Measurements from ENCODE around the gene OSER1.

DNA sequence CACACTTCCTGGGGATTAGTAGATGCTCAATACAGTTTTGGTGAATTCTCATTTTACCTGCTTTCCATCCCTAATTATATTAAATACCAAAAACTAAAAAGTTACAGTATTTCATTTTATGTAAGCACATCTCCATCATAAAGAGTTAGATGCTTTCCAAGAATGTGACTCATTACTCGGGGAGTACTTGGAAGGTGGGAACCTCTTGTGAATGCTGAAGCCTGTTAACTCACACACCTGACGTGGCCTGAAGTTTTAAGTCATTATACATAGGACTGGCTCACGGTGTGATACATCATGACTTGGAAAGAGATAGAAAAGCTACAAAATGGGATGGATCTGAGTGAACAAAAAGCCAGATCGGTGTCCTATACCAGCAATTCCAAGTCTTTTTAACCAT lies 2.2 kb upstream of the OSER1 start:
- TF ChIP-seq ZFX (CRISPR knock-in tag; IDR thresholded peaks at IDR 0.05) (no peak), BACH1 (tag; IDR thresholded peaks at IDR 0.05) (no peak), SPI1 (IDR thresholded peaks at IDR 0.05; ENCODE audit: borderline replicate concordance, low read depth, low read length) (no peak), EZH2 (IDR thresholded peaks at IDR 0.05; ENCODE audit: borderline replicate concordance, low read depth, low read length) (no peak), MYBL2 (IDR thresholded peaks at IDR 0.05; ENCODE audit: low read depth) (no peak), MYBL2 (CRISPR knock-in tag; IDR thresholded peaks at IDR 0.05; ENCODE audit: borderline replicate concordance) (no peak), ZNF24 (IDR thresholded peaks at IDR 0.05) (no peak), CAMTA2 (CRISPR knock-in tag; conservative IDR thresholded peaks at IDR 0.05) (no peak), ZNF324 (CRISPR knock-in tag; IDR thresholded peaks at IDR 0.05) (no peak), ZNF311 (CRISPR knock-in tag; IDR thresholded peaks at IDR 0.05) (no peak), POLR2AphosphoS5 (IDR thresholded peaks at IDR 0.05; ENCODE audit: control insufficient read depth, insufficient read depth, low read depth, low read length) (no peak), KLF16 (IDR thresholded peaks at IDR 0.05) (no peak), ZZZ3 (IDR thresholded peaks at IDR 0.05) (no peak)
- TF ChIP-seq, protein P1, sequence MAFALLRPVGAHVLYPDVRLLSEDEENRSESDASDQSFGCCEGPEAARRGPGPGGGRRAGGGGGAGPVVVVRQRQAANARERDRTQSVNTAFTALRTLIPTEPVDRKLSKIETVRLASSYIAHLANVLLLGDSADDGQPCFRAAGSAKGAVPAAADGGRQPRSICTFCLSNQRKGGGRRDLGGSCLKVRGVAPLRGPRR (CRISPR knock-in tag; IDR thresholded peaks at IDR 0.05) = no peak
- TF ChIP-seq, protein P2, sequence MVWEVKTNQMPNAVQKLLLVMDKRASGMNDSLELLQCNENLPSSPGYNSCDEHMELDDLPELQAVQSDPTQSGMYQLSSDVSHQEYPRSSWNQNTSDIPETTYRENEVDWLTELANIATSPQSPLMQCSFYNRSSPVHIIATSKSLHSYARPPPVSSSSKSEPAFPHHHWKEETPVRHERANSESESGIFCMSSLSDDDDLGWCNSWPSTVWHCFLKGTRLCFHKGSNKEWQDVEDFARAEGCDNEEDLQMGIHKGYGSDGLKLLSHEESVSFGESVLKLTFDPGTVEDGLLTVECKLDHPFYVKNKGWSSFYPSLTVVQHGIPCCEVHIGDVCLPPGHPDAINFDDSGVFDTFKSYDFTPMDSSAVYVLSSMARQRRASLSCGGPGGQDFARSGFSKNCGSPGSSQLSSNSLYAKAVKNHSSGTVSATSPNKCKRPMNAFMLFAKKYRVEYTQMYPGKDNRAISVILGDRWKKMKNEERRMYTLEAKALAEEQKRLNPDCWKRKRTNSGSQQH (CRISPR knock-in tag; IDR thresholded peaks at IDR 0.05) = no peak
